GM12878 (cell line): ENCODE measurements around the gene TPGS1. TPM values are rescaled to one million over a fixed set of nuclear protein-coding genes. Genes with fewer than 3 reads are reported as not detected.

Source experiments
- ATAC-seq: fragments of 200-7000 bp; cut with Tn5 transposase; 3 replicates; pipeline ENCODE4 v1.9.1; 2020; ENCODE audit warnings: mild to moderate bottlenecking, moderate library complexity
- BruUV-seq: library from RNA; stranded (reverse); fragments of 400-500 nt; replicated peaks from 2 replicates; lab custom pipeline; 2021; lab: Mats Ljungman, UMichigan
- CTCF ChIA-PET: fragments of 300-600 bp; sonication (Branson Sonifier 250); formaldehyde crosslinking; extraction: SDS; loops from one replicate; lab custom pipeline; 2021; ENCODE audit warnings: inconsistent platforms; lab: Yijun Ruan, JAX
- POLR2A ChIA-PET: fragments of 350-600 bp; formaldehyde crosslinking; extraction: SDS; loops from one replicate; lab custom pipeline; 2021; ENCODE audit warnings: inconsistent platforms; lab: Charles Lee
- RAD21 ChIA-PET: fragments of 300-600 bp; sonication (Branson Sonifier 250); formaldehyde crosslinking; loops from one replicate; lab custom pipeline; 2023; ENCODE audit warnings: antibody characterized with exemption; ENCODE audit not compliant: unreplicated experiment; lab: Charles Lee
- SMC1A ChIA-PET: fragments of 300-600 bp; sonication (Branson Sonifier 250); formaldehyde crosslinking; loops from one replicate; lab custom pipeline; 2023; ENCODE audit not compliant: unreplicated experiment, uncharacterized antibody; lab: Charles Lee
- DNase-seq: peaks from one replicate; pipeline ENCODE4 v3.0.0-alpha.2; 2011; ENCODE audit warnings: low read depth, low spot score
- FAIRE-seq: peaks from 3 replicates; lab custom pipeline; 2011; peaks lifted over from hg19 to GRCh38; lab: Jason Lieb, UNC
- H2AFZ ChIP-seq: 2 replicates; pipeline ENCODE4 v1.6.0; 2011; ENCODE audit warnings: low read depth, low read length, control low read depth; ENCODE audit not compliant: control insufficient read depth
- H3K27ac ChIP-seq: 2 replicates; pipeline ENCODE4 v1.5.1; 2011; ENCODE audit warnings: control low read depth; ENCODE audit not compliant: control insufficient read depth, insufficient read depth
- H3K27me3 ChIP-seq, 2 experiments: replicated peaks in 1 of 2; 2 replicates each; pipeline versions ENCODE4 v1.6.0 to v1.6.1; 2011; ENCODE audit warnings: low read length in 1 of 2; ENCODE audit not compliant: control insufficient read depth in 2 of 2, insufficient read depth in 2 of 2
- H3K36me3 ChIP-seq, 2 experiments: 2 replicates each; pipeline ENCODE4 v1.5.1; 2011; ENCODE audit warnings: low read length in 1 of 2; ENCODE audit not compliant: control insufficient read depth in 2 of 2, insufficient read depth in 2 of 2
- H3K4me1 ChIP-seq: 2 replicates; pipeline ENCODE4 v1.6.1; 2011; ENCODE audit warnings: mild to moderate bottlenecking, low read length, moderate library complexity, mixed read lengths; ENCODE audit not compliant: control insufficient read depth, insufficient read depth
- H3K4me2 ChIP-seq: 2 replicates; pipeline ENCODE4 v1.6.0; 2011; ENCODE audit warnings: control low read depth; ENCODE audit not compliant: control insufficient read depth, insufficient read depth
- H3K4me3 ChIP-seq: fragments of 200-600 bp; sonication (generic); 2 replicates; pipeline ENCODE4 v1.5.1; 2016
- H3K79me2 ChIP-seq: 2 replicates; pipeline ENCODE4 v1.6.0; 2011; ENCODE audit warnings: low read length; ENCODE audit not compliant: control insufficient read depth, insufficient read depth
- H3K9ac ChIP-seq: 2 replicates; pipeline ENCODE4 v1.8.0; 2011; ENCODE audit warnings: low read length, control low read depth, mixed read lengths; ENCODE audit not compliant: control insufficient read depth, insufficient read depth
- H3K9me3 ChIP-seq: replicated peaks from 3 replicates; pipeline ENCODE4 v1.5.1; 2011; ENCODE audit warnings: mild to moderate bottlenecking, low read length; ENCODE audit not compliant: control insufficient read depth, insufficient read depth
- H4K20me1 ChIP-seq: 2 replicates; pipeline ENCODE4 v1.6.0; 2011; ENCODE audit not compliant: control insufficient read depth, insufficient read depth
- BCL11A ChIP-seq: IDR thresholded peaks from 2 replicates; pipeline ENCODE4 v1.6.1; 2011; ENCODE audit warnings: low read depth, low read length
- BHLHE40 ChIP-seq, 2 experiments: fragments of 450-650 bp in 1 of 2; IDR thresholded peaks; 2 replicates each; pipeline ENCODE4 v1.6.1; 2011 to 2017; ENCODE audit warnings: low read depth in 2 of 2, borderline replicate concordance in 1 of 2, improper control_type of control experiment in 1 of 2, low read length in 1 of 2, mild to moderate bottlenecking in 1 of 2
- CHD1 ChIP-seq: IDR thresholded peaks from 2 replicates; pipeline ENCODE4 v1.6.1; 2012; ENCODE audit warnings: low read depth, low read length, improper control_type of control experiment
- CREM ChIP-seq: IDR thresholded peaks from 2 replicates; pipeline ENCODE4 v1.6.1; 2014; ENCODE audit warnings: antibody characterized with exemption, low read depth
- KAT2A ChIP-seq: conservative IDR thresholded peaks from 2 replicates; pipeline ENCODE4 v1.6.1; 2011; ENCODE audit warnings: low read depth, low read length; ENCODE audit not compliant: control insufficient read depth
- LARP7 ChIP-seq: fragments of 450-650 bp; IDR thresholded peaks from 2 replicates; pipeline ENCODE4 v1.6.1; 2017; ENCODE audit warnings: mild to moderate bottlenecking
- MLLT1 ChIP-seq: fragments of 450-650 bp; IDR thresholded peaks from 2 replicates; pipeline ENCODE4 v1.6.1; 2016; ENCODE audit warnings: mild to moderate bottlenecking
- MYB ChIP-seq: fragments of 150-350 bp; IDR thresholded peaks from 2 replicates; pipeline ENCODE4 v1.6.1; 2014; ENCODE audit warnings: mild to moderate bottlenecking, low read depth, low read length, borderline replicate concordance
- PAX5 ChIP-seq: IDR thresholded peaks from 2 replicates; pipeline ENCODE4 v1.6.1; 2011; ENCODE audit warnings: low read depth, low read length, borderline replicate concordance
- RAD51 ChIP-seq: fragments of 450-650 bp; IDR thresholded peaks from 2 replicates; pipeline ENCODE4 v1.6.1; 2016; ENCODE audit warnings: moderate library complexity, mild to moderate bottlenecking, inconsistent platforms
- TAF1 ChIP-seq: IDR thresholded peaks from 2 replicates; pipeline ENCODE4 v1.6.1; 2011; ENCODE audit warnings: mild to moderate bottlenecking, low read depth, low read length, borderline replicate concordance
- TBL1XR1 ChIP-seq: IDR thresholded peaks from 2 replicates; pipeline ENCODE4 v1.6.1; 2012; ENCODE audit warnings: low read depth, low read length, improper control_type of control experiment
- ZSCAN29 ChIP-seq: fragments of 450-650 bp; IDR thresholded peaks from 2 replicates; pipeline ENCODE4 v1.6.1; 2017; ENCODE audit warnings: mild to moderate bottlenecking, moderate library complexity
- WGBS: methylation state at CpG from one replicate; pipeline ENCODE4 v1.1.6; 2016; ENCODE audit warnings: low lambda C conversion rate; ENCODE audit not compliant: insufficient replicate concordance, insufficient coverage; ENCODE audit errors: missing lambda C conversion rate; 5-methylcytosine and 5-hydroxymethylcytosine counted together
- in situ Hi-C: fragments of 300-500 bp; cut with MboI; formaldehyde crosslinking; loops from 9 replicates; pipeline ENCODE4 v1.14.3; 2018; ENCODE audit warnings: mixed read lengths
- intact Hi-C: fragments of 100-400 bp; cut with micrococcal nuclease; formaldehyde crosslinking; loops from one replicate; pipeline ENCODE4 v1.14.2; 2022; ENCODE audit not compliant: unreplicated experiment
- polyA plus RNA-seq, 11 experiments: library from polyadenylated mRNA; depleted of rRNA in 4 of 11; unstranded in 6 of 11; stranded (reverse) in 5 of 11; fragments of >200 nt; fragmentation: Nextera tagmentation in 4 of 11; fragmentation: Illumina TruSeq in 1 of 11; extraction: Ambion mirVana in 4 of 11; extraction: Trizol in 1 of 11; gene quantifications; 1 replicate in 1 of 11; 2 replicates in 10 of 11; pipeline versions ENCODE4 v1.2.1 to v1.2.3, GENCODE V29; 2011 to 2016; ENCODE audit warnings: inconsistent platforms in 2 of 11, missing spikeins in 2 of 11, low read depth in 1 of 11
- total RNA-seq, 4 experiments: library from RNA; depleted of rRNA in 3 of 4; stranded (reverse); fragments of >200 nt in 3 of 4; fragmentation: Illumina TruSeq in 1 of 4; extraction: Trizol in 1 of 4; gene quantifications; 2 replicates each; pipeline versions ENCODE4 v1.2.1 to v1.2.3, GENCODE V29; 2013 to 2021

Gene TPGS1
- total and polyA plus RNA-seq, 10 of the 15 experiments (the other 5 are each of a cell fraction or from before 2014, with no cell fraction given) = 0.24 to 24.7 (median 7.7) TPM; not detected in 2

- intact Hi-C loops (no loop called here), in situ Hi-C loops (no loop called here)
- Histone ChIP-seq H3K9ac (no peak overlapping the region), H3K36me3 (peaks cover 0 to 4% of the 10 kb centered on the region in 2 experiments; a peak in 3 of 4 replicates), H2AFZ (no peak overlapping the region), H3K9me3 (no peaks in the 10 kb centered on the region), H4K20me1 (no peaks in the 10 kb centered on the region; the same call in 1 of the 2 replicates), H3K27ac (no peak overlapping the region), H3K4me3 (no peak overlapping the region), H3K79me2 (no peaks in the 10 kb centered on the region), H3K27me3 (no peaks in the 10 kb centered on the region), H3K4me1 (no peaks in the 10 kb centered on the region), H3K4me2 (no peak overlapping the region)
- BruUV-seq = no TSS peak
- POLR2A ChIA-PET = no interaction called here
- WGBS = 97% methylated on average over 36 of the region's 51 CpGs
- SMC1A ChIA-PET = no interaction called here
- ATAC-seq (no peak), DNase-seq (no peak), FAIRE-seq (no peak)
- no peak for TF ChIP-seq KAT2A
- CTCF ChIA-PET = no interaction called here
- RAD21 ChIA-PET = no interaction called here
These were observed 33.8 kb downstream of the TPGS1 start for GRCh38 chr19:540867-541637.

GRCh38 chr19:541699-542098, 34.4 kb downstream of the TPGS1 start:
- no peaks in the 10 kb centered on the region; the same call in 1 of the 2 replicates for H4K20me1 ChIP-seq
- no peaks in the 10 kb centered on the region for H3K4me1 ChIP-seq
- no peak for ATAC-seq
- 89% methylated on average over 20 of the region's 26 CpGs for WGBS
- no peaks in the 10 kb centered on the region for H3K9me3 ChIP-seq
- H2AFZ ChIP-seq = no peak overlapping the region
- H3K27ac ChIP-seq = no peak overlapping the region
- H3K4me3 ChIP-seq = no peak overlapping the region
- no peaks in the 10 kb centered on the region for H3K27me3 ChIP-seq
- no peak overlapping the region for H3K9ac ChIP-seq
- H3K36me3 ChIP-seq = peaks cover 0 to under 1% of the 10 kb centered on the region in 2 experiments; a peak in 2 of 4 replicates
- POLR2A ChIA-PET = no interaction called here
- no peak overlapping the region for H3K4me2 ChIP-seq
- no peaks in the 10 kb centered on the region for H3K79me2 ChIP-seq
- DNase-seq = no peak
- CTCF ChIA-PET = interaction anchor here (1.3 kb wide), 1 partner anchor 9 kb away, joined by 4 read pairs; no protein-coding TSS in a partner anchor
- SMC1A ChIA-PET = no interaction called here
- intact Hi-C loops (no loop called here), in situ Hi-C loops (no loop called here)
- no peak for FAIRE-seq
- TF ChIP-seq RAD51 = no peak
- no peak for TF ChIP-seq MLLT1
- TF ChIP-seq TAF1 = no peak
- no peak for TF ChIP-seq ZSCAN29
- no peak for TF ChIP-seq PAX5
- no peak for TF ChIP-seq BCL11A
- no peak for TF ChIP-seq TBL1XR1
- no peak for TF ChIP-seq MYB
- TF ChIP-seq CREM = no peak
- no peak for TF ChIP-seq BHLHE40 (IDR thresholded peaks at IDR 0.05; ENCODE audit: borderline replicate concordance in 1 of 2, low read depth in 2 of 2, low read length in 1 of 2)
- no peak for TF ChIP-seq CHD1
- no peak for TF ChIP-seq LARP7
- RAD21 ChIA-PET = no interaction called here
- no TSS peak for BruUV-seq
